MM.1S (cell line): Measurements from ENCODE around the gene CCIN.

Experiments
- CTCF ChIP-seq: fragments of 300-600 bp; sonication (generic); IDR thresholded peaks from 2 replicates; pipeline ENCODE4 v1.5.1; 2016; ENCODE audit warnings: antibody characterized with exemption, low read length, mixed read lengths
- EZH2 ChIP-seq: fragments of 300-600 bp; sonication (generic); optimal IDR thresholded peaks from 2 replicates; pipeline ENCODE3; 2017; ENCODE audit warnings: low read depth, mild to moderate bottlenecking, antibody characterized with exemption, low read length, mixed read lengths
- EZH2phosphoT487 ChIP-seq: fragments of 300-600 bp; sonication (generic); IDR thresholded peaks from 2 replicates; pipeline ENCODE4 v1.6.1; 2018; ENCODE audit warnings: antibody characterized with exemption, low read length

DNA sequence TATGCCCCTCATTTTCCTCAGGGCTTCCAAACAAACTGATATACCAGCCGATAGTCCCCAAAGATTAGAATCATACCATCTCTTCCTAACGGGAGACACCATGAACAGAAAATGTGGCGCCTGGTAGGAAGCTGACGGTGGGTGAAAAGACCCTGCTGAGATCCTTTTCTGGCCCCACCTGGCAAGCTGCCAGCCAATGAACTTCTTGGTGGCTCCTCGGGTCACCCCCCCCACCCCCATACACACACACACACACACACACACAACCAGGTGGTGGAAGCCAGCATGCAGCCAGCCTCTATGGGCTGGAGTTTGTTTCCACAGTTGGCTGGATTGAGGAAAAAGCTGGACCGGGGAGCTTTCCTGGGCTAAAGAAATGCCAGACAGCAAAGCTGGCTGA is 4.8 kb upstream of the CCIN start:
- TF ChIP-seq CTCF (no peak), EZH2 (no peak), EZH2phosphoT487 (no peak)
